ENCODE results near the gene PGR.

PGR gene

GRCh38 chr11:101113540-101113939 lies 16.1 kb downstream of the PGR start:
- TF ChIP-seq CTCF (IDR thresholded peaks at IDR 0.05; ENCODE audit: control insufficient read depth, insufficient read depth, low read depth, low read length, missing control alignments), result no peak
- H3K4me3 ChIP-seq (ENCODE audit: control insufficient read depth, low read depth, low read length), result no peak overlapping the region
- no peak for DNase-seq (ENCODE audit: low read depth)

- no peak for DNase-seq (ENCODE audit: low read depth)
- no peak for TF ChIP-seq CTCF (IDR thresholded peaks at IDR 0.05; ENCODE audit: control insufficient read depth, insufficient read depth, low read depth, low read length, missing control alignments)
- H3K4me3 ChIP-seq (ENCODE audit: control insufficient read depth, low read depth, low read length), result no peak overlapping the region
Measured at GRCh38 chr11:101104716-101105115, 24.9 kb downstream of the PGR start.

GRCh38 chr11:101103433-101103832 lies 26.2 kb downstream of the PGR start:
- no peak overlapping the region for H3K4me3 ChIP-seq (ENCODE audit: control insufficient read depth, low read depth, low read length)
- no peak for TF ChIP-seq CTCF (IDR thresholded peaks at IDR 0.05; ENCODE audit: control insufficient read depth, insufficient read depth, low read depth, low read length, missing control alignments)
- DNase-seq (ENCODE audit: low read depth), result no peak

GRCh38 chr11:101100601-101101000 lies 29.0 kb downstream of the PGR start:
- TF ChIP-seq CTCF (IDR thresholded peaks at IDR 0.05; ENCODE audit: control insufficient read depth, insufficient read depth, low read depth, low read length, missing control alignments), result no peak
- H3K4me3 ChIP-seq (ENCODE audit: control insufficient read depth, low read depth, low read length), result no peak overlapping the region
- no peak for DNase-seq (ENCODE audit: low read depth)

- no peak overlapping the region for H3K4me3 ChIP-seq (ENCODE audit: control insufficient read depth, low read depth, low read length)
- TF ChIP-seq CTCF (IDR thresholded peaks at IDR 0.05; ENCODE audit: control insufficient read depth, insufficient read depth, low read depth, low read length, missing control alignments), result no peak
- DNase-seq (ENCODE audit: low read depth), result no peak
Measured at GRCh38 chr11:101096036-101096704, 33.4 kb downstream of the PGR start.

GRCh38 chr11:101091781-101092180 lies 37.8 kb downstream of the PGR start:
- H3K4me3 ChIP-seq (ENCODE audit: control insufficient read depth, low read depth, low read length), result no peak overlapping the region
- DNase-seq (ENCODE audit: low read depth), result no peak
- no peak for TF ChIP-seq CTCF (IDR thresholded peaks at IDR 0.05; ENCODE audit: control insufficient read depth, insufficient read depth, low read depth, low read length, missing control alignments)
